ENCODE measurements around the gene KBTBD2.
"Not testable (repeated sequence)": the region's sequence is repeated elsewhere in the genome, so short reads cannot be mapped to it uniquely, and the experiment has no call there.

Gene KBTBD2

GRCh38 chr7:32891043-32891799, at the start of gene KBTBD2:
TSS of gene KBTBD2 (minus strand) at chr7:32891760. CDS start at chr7:32879604, 12,156 bp downstream.
- DNase-seq: peak; percentile 96

- no peak for DNase-seq
These were observed 49.6 kb upstream of the KBTBD2 start for GRCh38 chr7:32941181-32941580.

GRCh38 chr7:32937344-32938174, 46.0 kb upstream of the KBTBD2 start:
- DNase-seq: no peak

- no peak for DNase-seq
These were observed 45.1 kb upstream of the KBTBD2 start for GRCh38 chr7:32936689-32937088.

GRCh38 chr7:32935558-32935957, 44.0 kb upstream of the KBTBD2 start:
- DNase-seq: no peak

GRCh38 chr7:32930378-32930777, 38.8 kb upstream of the KBTBD2 start:
- no peak for DNase-seq

GRCh38 chr7:32929430-32930143, 38.0 kb upstream of the KBTBD2 start:
- DNase-seq: no peak

- DNase-seq: no peak
These were observed 37.3 kb upstream of the KBTBD2 start for GRCh38 chr7:32928785-32929298.

- peak; percentile 79 for DNase-seq
These were observed 30.3 kb upstream of the KBTBD2 start for GRCh38 chr7:32921896-32922295.

- DNase-seq: not testable (repeated sequence)
These were observed 25.4 kb upstream of the KBTBD2 start for GRCh38 chr7:32916994-32917393.

- DNase-seq: no peak
These were observed 24.4 kb upstream of the KBTBD2 start for GRCh38 chr7:32916006-32916405.

GRCh38 chr7:32915041-32915536, 23.5 kb upstream of the KBTBD2 start:
- DNase-seq: no peak

- DNase-seq: no peak
These were observed 22.6 kb upstream of the KBTBD2 start for GRCh38 chr7:32914184-32914583.

- DNase-seq: no peak
These were observed 18.6 kb upstream of the KBTBD2 start for GRCh38 chr7:32910195-32910594.

- DNase-seq: peak; percentile 18
These were observed 13.7 kb upstream of the KBTBD2 start for GRCh38 chr7:32905175-32905662.

GRCh38 chr7:32901629-32902028, 10.1 kb upstream of the KBTBD2 start:
- DNase-seq: no peak

GRCh38 chr7:32900433-32900995, 9.0 kb upstream of the KBTBD2 start:
- no peak for DNase-seq

GRCh38 chr7:32897376-32897775, 5.8 kb upstream of the KBTBD2 start:
- not testable (repeated sequence) for DNase-seq

- DNase-seq: no peak
These were observed 5.2 kb upstream of the KBTBD2 start for GRCh38 chr7:32896564-32897347.

- DNase-seq: no peak
These were observed 2.6 kb upstream of the KBTBD2 start for GRCh38 chr7:32894171-32894570.

- no peak for DNase-seq
These were observed 2.2 kb upstream of the KBTBD2 start for GRCh38 chr7:32893722-32894121.

- DNase-seq: peak; percentile 30
These were observed 1.6 kb upstream of the KBTBD2 start for GRCh38 chr7:32893207-32893524.

Measured in NCI-H226 (cell line).